ENCODE results near the gene SSH3. TPM values are rescaled to one million over a fixed set of nuclear protein-coding genes. Genes with fewer than 3 reads are reported as not detected.

SSH3 gene
- polyA plus RNA-seq, 1 of the 3 experiments (the other 2 are of a cell fraction), result 13.5 TPM

DNA sequence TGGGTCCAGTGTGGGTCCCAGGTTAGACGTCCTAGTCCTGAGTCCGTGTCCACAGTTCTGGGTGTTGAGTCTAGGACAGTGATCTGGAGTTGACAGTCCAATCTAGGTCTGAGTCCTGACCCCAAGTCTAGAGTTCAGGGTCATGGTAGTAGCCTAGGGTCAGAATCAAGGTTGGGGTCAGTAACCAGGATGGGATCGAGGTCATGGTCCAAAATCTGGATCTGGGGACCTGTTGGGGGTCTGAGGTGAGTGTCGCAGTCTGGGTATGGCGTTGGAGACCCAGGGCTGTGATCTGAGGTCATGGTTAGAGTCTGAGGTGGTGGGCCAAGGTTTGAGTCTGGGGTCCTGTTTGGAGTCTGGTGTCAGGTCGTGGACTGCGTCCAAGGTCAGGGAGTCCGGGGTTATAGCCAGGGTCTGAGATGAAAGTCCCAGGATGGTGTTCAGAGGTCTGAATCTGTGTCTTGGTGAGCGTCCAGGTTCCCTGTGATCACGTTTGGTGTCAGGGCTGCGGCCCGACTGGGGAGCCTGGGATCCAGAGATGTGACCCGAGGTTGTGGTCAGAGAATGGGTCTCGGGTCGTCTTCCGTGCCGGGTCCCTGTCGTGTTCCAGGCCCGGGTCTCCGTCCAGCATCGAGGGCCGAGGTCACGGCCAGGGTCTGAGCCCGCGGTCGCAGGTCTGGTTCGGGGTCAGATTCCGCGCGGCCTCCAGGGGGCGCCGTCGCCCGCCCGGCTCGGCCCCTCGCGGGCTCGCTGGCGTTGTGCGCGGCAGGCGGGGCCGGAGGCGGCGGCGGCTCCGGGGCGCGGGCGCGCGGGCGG lies 37.5 kb upstream of the SSH3 start:
- Histone ChIP-seq H3K9me3 (no peaks in the 10 kb centered on the region), H3K4me3 (ENCODE audit: low read depth in 2 of 2, low read length in 1 of 2) (peak overlapping the region in 1 of 2 experiments; percentile 90; a peak in 2 of 4 replicates), H3K4me1 (ENCODE audit: control insufficient read depth in 1 of 2, insufficient read depth in 2 of 2, low read depth in 1 of 2, low read length in 1 of 2) (peaks cover 14 to 35% of the 10 kb centered on the region in 2 experiments; a peak in 2 of 4 replicates), H3K79me2 (ENCODE audit: insufficient read depth) (peaks cover 41% of the 10 kb centered on the region), H4K20me1 (ENCODE audit: insufficient read depth) (peaks cover 9% of the 10 kb centered on the region; the same call in 1 of the 2 replicates), H3K9me2 (no peaks in the 10 kb centered on the region), H3F3A (replicated peaks; ENCODE audit: insufficient read depth) (peaks cover 12% of the 10 kb centered on the region), H3K36me3 (replicated peaks in 1 of 2; ENCODE audit: control insufficient read depth in 1 of 2, insufficient read depth in 2 of 2, low read length in 1 of 2) (peaks cover 0 to 3% of the 10 kb centered on the region in 2 experiments), H3K27ac (ENCODE audit: low read depth in 2 of 2, low read length in 1 of 2) (peak overlapping the region in 1 of 2 experiments; percentile 67; a peak in 2 of 4 replicates), H2AFZ (ENCODE audit: low read depth) (no peak overlapping the region), H3K4me2 (peak overlapping the region; percentile 56; the same call in 1 of the 2 replicates), H3K9ac (no peak overlapping the region), H3K27me3 (ENCODE audit: insufficient read depth) (no peaks in the 10 kb centered on the region)
- TF ChIP-seq RCOR1 (IDR thresholded peaks at IDR 0.05; ENCODE audit: low read length), result 0 out of 2 replicates have a peak, but pooled peaks have one; percentile 17
- no peak for TF ChIP-seq EP300 (IDR thresholded peaks at IDR 0.05; ENCODE audit: borderline replicate concordance in 1 of 2, low read depth in 1 of 2, low read length in 1 of 2)
- peak; percentile 76 for TF ChIP-seq SMC3 (IDR thresholded peaks at IDR 0.05; ENCODE audit: low read depth, low read length)
- TF ChIP-seq RAD21 (IDR thresholded peaks at IDR 0.05; ENCODE audit: low read length), result peak; percentile 64
- TF ChIP-seq NRF1 (IDR thresholded peaks at IDR 0.05; ENCODE audit: low read depth, low read length), result 0 out of 2 replicates have a peak, but pooled peaks have one; percentile 6
- TF ChIP-seq, protein P1, sequence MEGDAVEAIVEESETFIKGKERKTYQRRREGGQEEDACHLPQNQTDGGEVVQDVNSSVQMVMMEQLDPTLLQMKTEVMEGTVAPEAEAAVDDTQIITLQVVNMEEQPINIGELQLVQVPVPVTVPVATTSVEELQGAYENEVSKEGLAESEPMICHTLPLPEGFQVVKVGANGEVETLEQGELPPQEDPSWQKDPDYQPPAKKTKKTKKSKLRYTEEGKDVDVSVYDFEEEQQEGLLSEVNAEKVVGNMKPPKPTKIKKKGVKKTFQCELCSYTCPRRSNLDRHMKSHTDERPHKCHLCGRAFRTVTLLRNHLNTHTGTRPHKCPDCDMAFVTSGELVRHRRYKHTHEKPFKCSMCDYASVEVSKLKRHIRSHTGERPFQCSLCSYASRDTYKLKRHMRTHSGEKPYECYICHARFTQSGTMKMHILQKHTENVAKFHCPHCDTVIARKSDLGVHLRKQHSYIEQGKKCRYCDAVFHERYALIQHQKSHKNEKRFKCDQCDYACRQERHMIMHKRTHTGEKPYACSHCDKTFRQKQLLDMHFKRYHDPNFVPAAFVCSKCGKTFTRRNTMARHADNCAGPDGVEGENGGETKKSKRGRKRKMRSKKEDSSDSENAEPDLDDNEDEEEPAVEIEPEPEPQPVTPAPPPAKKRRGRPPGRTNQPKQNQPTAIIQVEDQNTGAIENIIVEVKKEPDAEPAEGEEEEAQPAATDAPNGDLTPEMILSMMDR (IDR thresholded peaks at IDR 0.05), result peak; percentile 67
- WGBS (ENCODE audit: low lambda C conversion rate), result 59% methylated on average over 12 of the region's 54 CpGs
- DNase-seq, result peak; percentile 94
- ChIA-PET POLR2A (interaction anchor here (1.4 kb wide), 1 partner anchor 52 kb away, joined by 6 read pairs; no protein-coding TSS in a partner anchor), CTCF (interaction anchor here (1.0 to 10.0 kb wide), 10 partner anchors 11 to 121 kb away, joined by 3 to 274 read pairs (median 4); no protein-coding TSS in a partner anchor)

DNA sequence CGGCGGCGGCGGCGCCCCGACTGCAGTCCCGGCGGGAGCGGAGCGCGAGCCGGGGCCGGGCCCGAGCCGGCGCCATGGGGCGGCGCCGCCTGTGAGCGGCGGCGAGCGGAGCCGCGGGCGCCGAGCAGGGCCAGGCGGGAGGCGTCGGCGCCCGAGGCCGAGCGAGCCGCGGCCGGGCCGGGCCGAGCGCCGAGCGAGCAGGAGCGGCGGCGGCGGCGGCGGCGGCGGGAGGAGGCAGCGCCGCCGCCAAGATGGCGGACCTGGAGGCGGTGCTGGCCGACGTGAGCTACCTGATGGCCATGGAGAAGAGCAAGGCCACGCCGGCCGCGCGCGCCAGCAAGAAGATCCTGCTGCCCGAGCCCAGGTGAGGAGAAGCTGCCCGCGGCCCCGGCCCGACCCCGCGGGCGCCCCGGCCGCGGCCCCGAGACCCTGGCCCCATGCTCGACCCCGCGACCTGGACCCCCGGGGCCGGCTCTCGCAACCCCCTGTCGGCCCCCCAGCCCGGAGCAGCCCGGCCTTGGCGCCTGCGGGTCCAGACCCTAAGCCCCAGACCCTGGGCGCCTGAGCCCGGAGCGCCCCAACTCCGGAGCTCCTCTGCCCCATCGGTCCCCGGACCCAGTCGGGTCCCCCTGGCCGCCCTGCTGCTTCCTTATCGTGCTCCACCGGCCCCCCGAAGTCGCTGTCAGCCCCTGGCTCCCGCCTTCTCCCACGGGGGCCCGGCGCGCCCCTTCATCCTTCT lies 36.7 kb upstream of the SSH3 start, which contains the start of gene GRK2:
GRK2 (plus strand) TSS at position 25 of the 739 bp plus-strand sequence; CDS start at position 252, 227 bp downstream.
- no peaks in the 10 kb centered on the region for H3K27me3 ChIP-seq (ENCODE audit: insufficient read depth)
- peaks cover 16% of the 10 kb centered on the region for H4K20me1 ChIP-seq (ENCODE audit: insufficient read depth)
- H3K4me2 ChIP-seq, result peak within 1 kb of the TSS; percentile 93
- WGBS (ENCODE audit: low lambda C conversion rate), result 0% methylated on average over 4 of the region's 103 CpGs
- peak within 1 kb of the TSS; percentile 70; the same call in 1 of the 2 replicates for H2AFZ ChIP-seq (ENCODE audit: low read depth)
- H3K79me2 ChIP-seq (ENCODE audit: insufficient read depth), result peaks cover 48% of the 10 kb centered on the region
- TF ChIP-seq, protein P2, sequence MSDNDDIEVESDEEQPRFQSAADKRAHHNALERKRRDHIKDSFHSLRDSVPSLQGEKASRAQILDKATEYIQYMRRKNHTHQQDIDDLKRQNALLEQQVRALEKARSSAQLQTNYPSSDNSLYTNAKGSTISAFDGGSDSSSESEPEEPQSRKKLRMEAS (IDR thresholded peaks at IDR 0.05; ENCODE audit: low read depth), result no peak
- peak; percentile 73; the same call in 1 of the 2 replicates for TF ChIP-seq YY1 (IDR thresholded peaks at IDR 0.05; ENCODE audit: low read depth)
- H3K4me1 ChIP-seq (ENCODE audit: control insufficient read depth in 1 of 2, insufficient read depth in 2 of 2, low read depth in 1 of 2, low read length in 1 of 2), result peaks cover 14 to 33% of the 10 kb centered on the region in 2 experiments; a peak in 2 of 4 replicates
- CTCF ChIA-PET, result interaction anchor here (0.7 to 10.0 kb wide), 16 partner anchors 10 to 121 kb away, joined by 3 to 274 read pairs (median 3); partner anchors contain the start of genes ANKRD13D and POLD4
- peak; percentile 88 for DNase-seq
- H3K9me2 ChIP-seq, result no peaks in the 10 kb centered on the region
- H3K4me3 ChIP-seq (ENCODE audit: low read depth in 2 of 2, low read length in 1 of 2), result peak within 1 kb of the TSS; percentile 87 to 90
- H3F3A ChIP-seq (replicated peaks; ENCODE audit: insufficient read depth), result peaks cover 12% of the 10 kb centered on the region
- H3K36me3 ChIP-seq (replicated peaks in 1 of 2; ENCODE audit: control insufficient read depth in 1 of 2, insufficient read depth in 2 of 2, low read length in 1 of 2), result peaks cover 0 to 3% of the 10 kb centered on the region in 2 experiments
- no peaks in the 10 kb centered on the region for H3K9me3 ChIP-seq
- POLR2A ChIA-PET, result interaction anchor here (0.7 to 1.4 kb wide), 3 partner anchors 22 to 56 kb away, joined by 3 to 6 read pairs (median 3); partner anchors contain the start of gene ANKRD13D
- peak within 1 kb of the TSS in 1 of 2 experiments; percentile 67; a peak in 2 of 4 replicates for H3K27ac ChIP-seq (ENCODE audit: low read depth in 2 of 2, low read length in 1 of 2)
- peak within 1 kb of the TSS; percentile 81 for H3K9ac ChIP-seq
